Measurements from ENCODE around the gene METTL15.

Gene METTL15

GRCh38 chr11:28296426-28296825 lies 188.2 kb downstream of the METTL15 start:
- Histone ChIP-seq H2BK120ac (ENCODE audit: low read depth, low read length) (no peak overlapping the region), H4K91ac (ENCODE audit: low read depth, low read length, poor library complexity) (no peak overlapping the region), H3K79me1 (ENCODE audit: low read depth, low read length) (no peaks in the 10 kb centered on the region), H3K27me3 (ENCODE audit: control insufficient read depth in 3 of 3, insufficient read depth in 3 of 3, low read depth in 1 of 3, low read length in 3 of 3) (no peaks in the 10 kb centered on the region), H3K4ac (ENCODE audit: low read length) (no peak overlapping the region), H3K14ac (ENCODE audit: low read length) (no peak overlapping the region), H3K4me3 (ENCODE audit: low read length in 2 of 2) (no peak overlapping the region), H2BK15ac (ENCODE audit: low read length) (no peak overlapping the region), H3K23ac (ENCODE audit: low read depth, low read length, poor library complexity) (no peak overlapping the region), H3K4me1 (ENCODE audit: control insufficient read depth in 2 of 2, insufficient read depth in 1 of 2, low read depth in 1 of 2, low read length in 2 of 2) (no peaks in the 10 kb centered on the region), H3K9me3 (replicated peaks in 1 of 2; ENCODE audit: control insufficient read depth in 2 of 2, insufficient read depth in 1 of 2, low read depth in 1 of 2, low read length in 2 of 2) (no peaks in the 10 kb centered on the region), H2BK12ac (ENCODE audit: low read length) (no peak overlapping the region), H2AK5ac (ENCODE audit: low read depth, low read length) (no peak overlapping the region), H3K4me2 (ENCODE audit: insufficient read depth, low read length, poor library complexity, severe bottlenecking) (no peak overlapping the region), H3K36me3 (replicated peaks in 1 of 2; ENCODE audit: control insufficient read depth in 2 of 2, insufficient read depth in 2 of 2, low read length in 2 of 2) (peaks cover 0 to 31% of the 10 kb centered on the region in 2 donors), H3K9ac (ENCODE audit: low read depth, low read length, poor library complexity) (no peak overlapping the region), H3K18ac (ENCODE audit: low read length) (no peak overlapping the region), H2BK5ac (ENCODE audit: low read length) (no peak overlapping the region), H3K27ac (replicated peaks; ENCODE audit: low read length) (no peak overlapping the region), H4K8ac (ENCODE audit: low read depth, low read length) (no peak overlapping the region), H2AFZ (ENCODE audit: low read length) (no peak overlapping the region)
- DNase-seq (ENCODE audit: low spot score) = no peak
- no CpG with 5 or more reads among the region's 2 CpGs for WGBS, 2 donors (ENCODE audit: extremely low coverage in 2 of 2, insufficient read length in 2 of 2, insufficient replicate concordance in 1 of 2)

- H2BK120ac ChIP-seq (ENCODE audit: low read depth, low read length) = no peak overlapping the region
- H3K14ac ChIP-seq (ENCODE audit: low read length) = no peak overlapping the region
- no peak for DNase-seq (ENCODE audit: low spot score)
- H3K4ac ChIP-seq (ENCODE audit: low read length) = no peak overlapping the region
- no peak overlapping the region for H2BK12ac ChIP-seq (ENCODE audit: low read length)
- no peak overlapping the region for H3K9ac ChIP-seq (ENCODE audit: low read depth, low read length, poor library complexity)
- H2AK5ac ChIP-seq (ENCODE audit: low read depth, low read length) = no peak overlapping the region
- H2BK15ac ChIP-seq (ENCODE audit: low read length) = no peak overlapping the region
- no peak overlapping the region for H4K8ac ChIP-seq (ENCODE audit: low read depth, low read length)
- no peaks in the 10 kb centered on the region for H3K9me3 ChIP-seq (replicated peaks in 1 of 2; ENCODE audit: control insufficient read depth in 2 of 2, insufficient read depth in 1 of 2, low read depth in 1 of 2, low read length in 2 of 2)
- no peak overlapping the region for H3K4me3 ChIP-seq (ENCODE audit: low read length in 2 of 2)
- H2AFZ ChIP-seq (ENCODE audit: low read length) = no peak overlapping the region
- no peaks in the 10 kb centered on the region for H3K79me1 ChIP-seq (ENCODE audit: low read depth, low read length)
- no peaks in the 10 kb centered on the region for H3K4me1 ChIP-seq (ENCODE audit: control insufficient read depth in 2 of 2, insufficient read depth in 1 of 2, low read depth in 1 of 2, low read length in 2 of 2)
- WGBS, 2 donors (ENCODE audit: extremely low coverage in 2 of 2, insufficient read length in 2 of 2, insufficient replicate concordance in 1 of 2) = no CpG with 5 or more reads among the region's 3 CpGs
- H3K4me2 ChIP-seq (ENCODE audit: insufficient read depth, low read length, poor library complexity, severe bottlenecking) = no peak overlapping the region
- no peaks in the 10 kb centered on the region for H3K27me3 ChIP-seq (ENCODE audit: control insufficient read depth in 3 of 3, insufficient read depth in 3 of 3, low read depth in 1 of 3, low read length in 3 of 3)
- no peak overlapping the region for H3K18ac ChIP-seq (ENCODE audit: low read length)
- no peak overlapping the region for H3K23ac ChIP-seq (ENCODE audit: low read depth, low read length, poor library complexity)
- H3K27ac ChIP-seq (replicated peaks; ENCODE audit: low read length) = no peak overlapping the region
- H4K91ac ChIP-seq (ENCODE audit: low read depth, low read length, poor library complexity) = no peak overlapping the region
- H3K36me3 ChIP-seq (replicated peaks in 1 of 2; ENCODE audit: control insufficient read depth in 2 of 2, insufficient read depth in 2 of 2, low read length in 2 of 2) = peaks cover 0 to 35% of the 10 kb centered on the region in 2 donors
- no peak overlapping the region for H2BK5ac ChIP-seq (ENCODE audit: low read length)
Measured at GRCh38 chr11:28298209-28298608, 190.0 kb downstream of the METTL15 start.

GRCh38 chr11:28303477-28304191 lies 195.4 kb downstream of the METTL15 start:
- Histone ChIP-seq H4K8ac (ENCODE audit: low read depth, low read length) (no peak overlapping the region), H3K9me3 (replicated peaks in 1 of 2; ENCODE audit: control insufficient read depth in 2 of 2, insufficient read depth in 1 of 2, low read depth in 1 of 2, low read length in 2 of 2) (no peaks in the 10 kb centered on the region), H2BK5ac (ENCODE audit: low read length) (no peak overlapping the region), H2AFZ (ENCODE audit: low read length) (no peak overlapping the region), H3K4me3 (ENCODE audit: low read length in 2 of 2) (no peak overlapping the region), H2BK15ac (ENCODE audit: low read length) (no peak overlapping the region), H3K14ac (ENCODE audit: low read length) (no peak overlapping the region), H3K36me3 (replicated peaks in 1 of 2; ENCODE audit: control insufficient read depth in 2 of 2, insufficient read depth in 2 of 2, low read length in 2 of 2) (peaks cover 0 to 20% of the 10 kb centered on the region in 2 donors), H4K91ac (ENCODE audit: low read depth, low read length, poor library complexity) (no peak overlapping the region), H2BK12ac (ENCODE audit: low read length) (no peak overlapping the region), H3K4me1 (ENCODE audit: control insufficient read depth in 2 of 2, insufficient read depth in 1 of 2, low read depth in 1 of 2, low read length in 2 of 2) (no peaks in the 10 kb centered on the region), H3K27me3 (ENCODE audit: control insufficient read depth in 3 of 3, insufficient read depth in 3 of 3, low read depth in 1 of 3, low read length in 3 of 3) (no peaks in the 10 kb centered on the region), H3K18ac (ENCODE audit: low read length) (no peak overlapping the region), H3K4ac (ENCODE audit: low read length) (no peak overlapping the region), H3K23ac (ENCODE audit: low read depth, low read length, poor library complexity) (no peak overlapping the region), H3K4me2 (ENCODE audit: insufficient read depth, low read length, poor library complexity, severe bottlenecking) (no peak overlapping the region), H3K27ac (replicated peaks; ENCODE audit: low read length) (no peak overlapping the region), H2AK5ac (ENCODE audit: low read depth, low read length) (no peak overlapping the region), H2BK120ac (ENCODE audit: low read depth, low read length) (no peak overlapping the region), H3K9ac (ENCODE audit: low read depth, low read length, poor library complexity) (no peak overlapping the region), H3K79me1 (ENCODE audit: low read depth, low read length) (no peaks in the 10 kb centered on the region)
- no CpG with 5 or more reads among the region's 2 CpGs for WGBS, 2 donors (ENCODE audit: extremely low coverage in 2 of 2, insufficient read length in 2 of 2, insufficient replicate concordance in 1 of 2)
- DNase-seq (ENCODE audit: low spot score) = no peak

- Histone ChIP-seq H2AFZ (ENCODE audit: low read length) (no peak overlapping the region), H2AK5ac (ENCODE audit: low read depth, low read length) (no peak overlapping the region)
- WGBS, 2 donors (ENCODE audit: extremely low coverage in 2 of 2, insufficient read length in 2 of 2, insufficient replicate concordance in 1 of 2) = no CpG with 5 or more reads among the region's 1 CpG
Measured at GRCh38 chr11:28315440-28315839, 207.3 kb downstream of the METTL15 start.

More at GRCh38 chr11:28315440-28315839, 207.3 kb downstream of the METTL15 start:
- H3K36me3 ChIP-seq (replicated peaks in 1 of 2; ENCODE audit: control insufficient read depth in 2 of 2, insufficient read depth in 2 of 2, low read length in 2 of 2) = peaks cover 2 to 8% of the 10 kb centered on the region in 2 donors
- H3K79me1 ChIP-seq (ENCODE audit: low read depth, low read length) = no peaks in the 10 kb centered on the region
- H2BK5ac ChIP-seq (ENCODE audit: low read length) = no peak overlapping the region
- no peak overlapping the region for H3K4me2 ChIP-seq (ENCODE audit: insufficient read depth, low read length, poor library complexity, severe bottlenecking)
- H3K4me1 ChIP-seq (ENCODE audit: control insufficient read depth in 2 of 2, insufficient read depth in 1 of 2, low read depth in 1 of 2, low read length in 2 of 2) = peaks cover 2 to 6% of the 10 kb centered on the region in 2 donors
- H3K9ac ChIP-seq (ENCODE audit: low read depth, low read length, poor library complexity) = no peak overlapping the region
- no peak overlapping the region for H2BK12ac ChIP-seq (ENCODE audit: low read length)
- H3K4me3 ChIP-seq (ENCODE audit: low read length in 2 of 2) = no peak overlapping the region
- H4K8ac ChIP-seq (ENCODE audit: low read depth, low read length) = no peak overlapping the region
- no peak overlapping the region for H3K14ac ChIP-seq (ENCODE audit: low read length)
- no peak overlapping the region for H3K23ac ChIP-seq (ENCODE audit: low read depth, low read length, poor library complexity)
- no peak overlapping the region for H2BK15ac ChIP-seq (ENCODE audit: low read length)
- peaks cover 1 to 6% of the 10 kb centered on the region in 2 donors for H3K9me3 ChIP-seq (replicated peaks in 1 of 2; ENCODE audit: control insufficient read depth in 2 of 2, insufficient read depth in 1 of 2, low read depth in 1 of 2, low read length in 2 of 2)
- no peak for DNase-seq (ENCODE audit: low spot score)
- no peak overlapping the region for H3K4ac ChIP-seq (ENCODE audit: low read length)
- no peak overlapping the region for H3K27ac ChIP-seq (replicated peaks; ENCODE audit: low read length)
- H2BK120ac ChIP-seq (ENCODE audit: low read depth, low read length) = no peak overlapping the region
- no peaks in the 10 kb centered on the region for H3K27me3 ChIP-seq (ENCODE audit: control insufficient read depth in 3 of 3, insufficient read depth in 3 of 3, low read depth in 1 of 3, low read length in 3 of 3)
- no peak overlapping the region for H4K91ac ChIP-seq (ENCODE audit: low read depth, low read length, poor library complexity)
- no peak overlapping the region for H3K18ac ChIP-seq (ENCODE audit: low read length)
